Natural killer cell treated with Interleukin-12 subunit alpha and Interleukin-12 subunit beta and Interleukin-15 and Interleukin-18, amount 100 ng/mL, for 72 hours (primary cell): ENCODE data around the gene ADAMTSL1. TPM values are rescaled to one million over a fixed set of nuclear protein-coding genes. Genes with fewer than 3 reads are reported as not detected.

ENCODE experiments used
- ATAC-seq, 2 donors: fragments of 150-1000 bp; cut with Tn5 transposase in 1 of 2; sonication (Bioruptor Pico), chemical (Tn5 transposase) in 1 of 2; 2 replicates each; pipeline ENCODE4 v1.10.0; 2021
- DNase-seq: peaks from one replicate; pipeline ENCODE4 v3.0.0; 2022; ENCODE audit warnings: low spot score
- H3K27ac Mint-ChIP-seq, 2 donors: 1 replicate in 1 of 2; 2 replicates in 1 of 2; pipeline ENCODE4 v1.8.0; 2022; ENCODE audit warnings: mixed read lengths in 2 of 2, mild to moderate bottlenecking in 1 of 2, moderate library complexity in 1 of 2
- H3K27me3 Mint-ChIP-seq, 2 donors: 1 replicate in 1 of 2; 2 replicates in 1 of 2; pipeline ENCODE4 v1.8.0; 2022; ENCODE audit warnings: mixed read lengths in 2 of 2
- H3K36me3 Mint-ChIP-seq: one replicate; pipeline ENCODE4 v1.8.0; 2022; ENCODE audit warnings: mixed read lengths
- H3K4me1 Mint-ChIP-seq, 2 donors: 1 replicate in 1 of 2; 2 replicates in 1 of 2; pipeline ENCODE4 v1.8.0; 2022; ENCODE audit warnings: low read depth in 2 of 2, mixed read lengths in 2 of 2, mild to moderate bottlenecking in 1 of 2
- H3K4me3 Mint-ChIP-seq: one replicate; pipeline ENCODE4 v1.8.0; 2022; ENCODE audit warnings: mixed read lengths
- H3K9me3 Mint-ChIP-seq: 2 replicates; pipeline ENCODE4 v1.8.0; 2022; ENCODE audit warnings: mixed read lengths
- total RNA-seq, 2 donors: library from RNA; stranded (reverse); gene quantifications; one replicate each; pipeline ENCODE4 v1.2.3, GENCODE V29; 2022

Gene ADAMTSL1
- total RNA-seq, 2 donors from 2014 or later = not detected

- no peak for DNase-seq
- H3K4me3 Mint-ChIP-seq = no peak overlapping the region
- H3K9me3 Mint-ChIP-seq = no peaks in the 10 kb centered on the region
- H3K36me3 Mint-ChIP-seq = no peaks in the 10 kb centered on the region
- no peak overlapping the region for H3K27ac Mint-ChIP-seq
- peaks cover 6 to 8% of the 10 kb centered on the region in 2 donors for H3K27me3 Mint-ChIP-seq
- ATAC-seq = no peak
- H3K4me1 Mint-ChIP-seq = no peaks in the 10 kb centered on the region
Measured at GRCh38 chr9:18756712-18757125, 282.8 kb downstream of the ADAMTSL1 start.

- no peak overlapping the region for H3K4me3 Mint-ChIP-seq
- H3K27ac Mint-ChIP-seq = no peak overlapping the region
- no peaks in the 10 kb centered on the region for H3K36me3 Mint-ChIP-seq
- ATAC-seq = no peak
- peaks cover 8 to 18% of the 10 kb centered on the region in 2 donors for H3K27me3 Mint-ChIP-seq
- no peak for DNase-seq
- H3K9me3 Mint-ChIP-seq = no peaks in the 10 kb centered on the region
- no peaks in the 10 kb centered on the region for H3K4me1 Mint-ChIP-seq
Measured at GRCh38 chr9:18759827-18760226, 285.9 kb downstream of the ADAMTSL1 start.

- no peaks in the 10 kb centered on the region for H3K36me3 Mint-ChIP-seq
- H3K9me3 Mint-ChIP-seq = no peaks in the 10 kb centered on the region
- no peaks in the 10 kb centered on the region for H3K4me1 Mint-ChIP-seq
- peaks cover 13 to 33% of the 10 kb centered on the region in 2 donors for H3K27me3 Mint-ChIP-seq
- DNase-seq (no peak), ATAC-seq (no peak)
- H3K27ac Mint-ChIP-seq = no peak overlapping the region
- H3K4me3 Mint-ChIP-seq = no peak overlapping the region
Measured at GRCh38 chr9:18761742-18762300, 287.9 kb downstream of the ADAMTSL1 start.

- Mint-ChIP-seq H3K27me3 (peaks cover 13 to 37% of the 10 kb centered on the region in 2 donors), H3K36me3 (no peaks in the 10 kb centered on the region), H3K9me3 (no peaks in the 10 kb centered on the region), H3K4me3 (no peak overlapping the region), H3K27ac (no peak overlapping the region), H3K4me1 (no peaks in the 10 kb centered on the region)
- DNase-seq (no peak), ATAC-seq (no peak)
Measured at GRCh38 chr9:18766989-18767550, 293.1 kb downstream of the ADAMTSL1 start.

- no peaks in the 10 kb centered on the region for H3K36me3 Mint-ChIP-seq
- H3K27ac Mint-ChIP-seq = no peak overlapping the region
- H3K4me3 Mint-ChIP-seq = no peak overlapping the region
- no peak for DNase-seq
- no peaks in the 10 kb centered on the region for H3K4me1 Mint-ChIP-seq
- peaks cover 11 to 29% of the 10 kb centered on the region in 2 donors for H3K27me3 Mint-ChIP-seq
- no peaks in the 10 kb centered on the region for H3K9me3 Mint-ChIP-seq
- no peak for ATAC-seq
Measured at GRCh38 chr9:18768951-18769622, 295.1 kb downstream of the ADAMTSL1 start.

GRCh38 chr9:18770131-18770908 is 296.4 kb downstream of the ADAMTSL1 start:
- H3K4me3 Mint-ChIP-seq = no peak overlapping the region
- H3K36me3 Mint-ChIP-seq = no peaks in the 10 kb centered on the region
- ATAC-seq (no peak), DNase-seq (no peak)
- no peaks in the 10 kb centered on the region for H3K9me3 Mint-ChIP-seq
- H3K27ac Mint-ChIP-seq = no peak overlapping the region
- no peaks in the 10 kb centered on the region for H3K4me1 Mint-ChIP-seq
- peaks cover 11 to 28% of the 10 kb centered on the region in 2 donors for H3K27me3 Mint-ChIP-seq

GRCh38 chr9:18771011-18771410 is 297.1 kb downstream of the ADAMTSL1 start:
- Mint-ChIP-seq H3K27me3 (peaks cover 7 to 21% of the 10 kb centered on the region in 2 donors), H3K36me3 (no peaks in the 10 kb centered on the region), H3K27ac (no peak overlapping the region), H3K4me1 (no peaks in the 10 kb centered on the region), H3K4me3 (no peak overlapping the region), H3K9me3 (no peaks in the 10 kb centered on the region)
- ATAC-seq = no peak
- DNase-seq = no peak

GRCh38 chr9:18771763-18772162 is 297.8 kb downstream of the ADAMTSL1 start:
- H3K4me1 Mint-ChIP-seq = no peaks in the 10 kb centered on the region
- no peak overlapping the region for H3K4me3 Mint-ChIP-seq

GRCh38 chr9:18775241-18775640 is 301.3 kb downstream of the ADAMTSL1 start:
- H3K27ac Mint-ChIP-seq = no peak overlapping the region
- H3K27me3 Mint-ChIP-seq = peaks cover 5 to 7% of the 10 kb centered on the region in 2 donors
- H3K4me3 Mint-ChIP-seq = no peak overlapping the region
- no peak for DNase-seq
- H3K4me1 Mint-ChIP-seq = no peaks in the 10 kb centered on the region
- no peaks in the 10 kb centered on the region for H3K36me3 Mint-ChIP-seq
- H3K9me3 Mint-ChIP-seq = no peaks in the 10 kb centered on the region
- ATAC-seq = no peak

More at GRCh38 chr9:18771763-18772162, 297.8 kb downstream of the ADAMTSL1 start:
- no peaks in the 10 kb centered on the region for H3K9me3 Mint-ChIP-seq
- H3K27me3 Mint-ChIP-seq = peaks cover 7 to 14% of the 10 kb centered on the region in 2 donors
- no peaks in the 10 kb centered on the region for H3K36me3 Mint-ChIP-seq
- ATAC-seq (no peak), DNase-seq (no peak)
- H3K27ac Mint-ChIP-seq = no peak overlapping the region

- no peak overlapping the region for H3K27ac Mint-ChIP-seq
- no peak overlapping the region for H3K4me3 Mint-ChIP-seq
- H3K4me1 Mint-ChIP-seq = no peaks in the 10 kb centered on the region
- DNase-seq (no peak), ATAC-seq (no peak)
- H3K27me3 Mint-ChIP-seq = peaks cover 5 to 7% of the 10 kb centered on the region in 2 donors
- no peaks in the 10 kb centered on the region for H3K36me3 Mint-ChIP-seq
- H3K9me3 Mint-ChIP-seq = no peaks in the 10 kb centered on the region
Measured at GRCh38 chr9:18775930-18776329, 302.0 kb downstream of the ADAMTSL1 start.

- H3K4me3 Mint-ChIP-seq = no peak overlapping the region
- DNase-seq = no peak
- no peaks in the 10 kb centered on the region for H3K9me3 Mint-ChIP-seq
- no peak overlapping the region for H3K27ac Mint-ChIP-seq
- ATAC-seq = peak in 1 of 2 donors; percentile 44
- H3K4me1 Mint-ChIP-seq = no peaks in the 10 kb centered on the region
- peaks cover under 1 to 3% of the 10 kb centered on the region in 2 donors for H3K27me3 Mint-ChIP-seq
- H3K36me3 Mint-ChIP-seq = no peaks in the 10 kb centered on the region
Measured at GRCh38 chr9:18776836-18777820, 303.2 kb downstream of the ADAMTSL1 start.

GRCh38 chr9:18778147-18778546 is 304.2 kb downstream of the ADAMTSL1 start:
- no peak overlapping the region for H3K27ac Mint-ChIP-seq
- peaks cover 0 to 3% of the 10 kb centered on the region in 2 donors for H3K27me3 Mint-ChIP-seq
- H3K4me3 Mint-ChIP-seq = no peak overlapping the region
- ATAC-seq = no peak
- no peaks in the 10 kb centered on the region for H3K36me3 Mint-ChIP-seq
- H3K4me1 Mint-ChIP-seq = no peaks in the 10 kb centered on the region
- no peaks in the 10 kb centered on the region for H3K9me3 Mint-ChIP-seq
- no peak for DNase-seq

- peaks cover 0 to 3% of the 10 kb centered on the region in 2 donors for H3K27me3 Mint-ChIP-seq
- H3K36me3 Mint-ChIP-seq = no peaks in the 10 kb centered on the region
- H3K9me3 Mint-ChIP-seq = no peaks in the 10 kb centered on the region
- no peak for ATAC-seq
- H3K27ac Mint-ChIP-seq = no peak overlapping the region
- DNase-seq = no peak
- H3K4me3 Mint-ChIP-seq = no peak overlapping the region
- H3K4me1 Mint-ChIP-seq = no peaks in the 10 kb centered on the region
Measured at GRCh38 chr9:18778846-18779245, 304.9 kb downstream of the ADAMTSL1 start.
